Measurements from ENCODE around the gene RALGDS.

RALGDS gene

GRCh38 chr9:133105461-133105770 is 15.6 kb downstream of the RALGDS start:
- TF ChIP-seq CTCF (IDR thresholded peaks at IDR 0.05; ENCODE audit: low read depth, low read length) = no peak
- no peak for DNase-seq (ENCODE audit: extremely low read depth, low read depth)

- no peak for TF ChIP-seq CTCF (IDR thresholded peaks at IDR 0.05; ENCODE audit: low read depth, low read length)
- no peak for DNase-seq (ENCODE audit: extremely low read depth, low read depth)
Observed at GRCh38 chr9:133104718-133105460, 16.2 kb downstream of the RALGDS start.

- TF ChIP-seq CTCF (IDR thresholded peaks at IDR 0.05; ENCODE audit: low read depth, low read length) = no peak
- DNase-seq (ENCODE audit: extremely low read depth, low read depth) = no peak
Observed at GRCh38 chr9:133103987-133104505, 17.0 kb downstream of the RALGDS start.

- TF ChIP-seq CTCF (IDR thresholded peaks at IDR 0.05; ENCODE audit: low read depth, low read length) = peak; percentile 91
- DNase-seq (ENCODE audit: extremely low read depth, low read depth) = no peak
Observed at GRCh38 chr9:133103183-133103986, 17.7 kb downstream of the RALGDS start.

- no peak for DNase-seq (ENCODE audit: extremely low read depth, low read depth)
- no peak for TF ChIP-seq CTCF (IDR thresholded peaks at IDR 0.05; ENCODE audit: low read depth, low read length)
Observed at GRCh38 chr9:133102190-133103021, 18.6 kb downstream of the RALGDS start.

GRCh38 chr9:133101356-133102189 is 19.5 kb downstream of the RALGDS start:
- no peak for DNase-seq (ENCODE audit: extremely low read depth, low read depth)

More at GRCh38 chr9:133101356-133102189, 19.5 kb downstream of the RALGDS start:
- TF ChIP-seq CTCF (IDR thresholded peaks at IDR 0.05; ENCODE audit: low read depth, low read length) = no peak
